ENCODE results near the gene UTF1. TPM values are rescaled to one million over a fixed set of nuclear protein-coding genes. Genes with fewer than 3 reads are reported as not detected.

UTF1 gene
- total and polyA plus RNA-seq, 2 of the 8 experiments (the other 6 are each of a cell fraction or from before 2014, with no cell fraction given): 0.47 to 21.8 TPM

- TF ChIP-seq CHD7 (IDR thresholded peaks at IDR 0.05; ENCODE audit: insufficient replicate concordance, low read length) (no peak), TBP (IDR thresholded peaks at IDR 0.05; ENCODE audit: low read depth, low read length) (no peak), PHF8 (conservative IDR thresholded peaks at IDR 0.05; ENCODE audit: low read depth, low read length) (no peak), CEBPB (IDR thresholded peaks at IDR 0.05; ENCODE audit: low read depth, low read length) (no peak), GABPA (IDR thresholded peaks at IDR 0.05; ENCODE audit: borderline replicate concordance, insufficient read depth, low read length) (no peak), KDM4A (IDR thresholded peaks at IDR 0.05; ENCODE audit: low read depth, low read length, severe bottlenecking) (no peak)
Measured at GRCh38 chr10:133207627-133208026, 22.4 kb upstream of the UTF1 start (continued).
